ENCODE measurements around the gene DRC7. TPM values are rescaled to one million over a fixed set of nuclear protein-coding genes. Genes with fewer than 3 reads are reported as not detected.
"Not testable (repeated sequence)": the region's sequence is repeated elsewhere in the genome, so short reads cannot be mapped to it uniquely, and the experiment has no call there.

Gene DRC7
- total RNA-seq, 1 donor from 2014 or later: 1.9 TPM

DNA sequence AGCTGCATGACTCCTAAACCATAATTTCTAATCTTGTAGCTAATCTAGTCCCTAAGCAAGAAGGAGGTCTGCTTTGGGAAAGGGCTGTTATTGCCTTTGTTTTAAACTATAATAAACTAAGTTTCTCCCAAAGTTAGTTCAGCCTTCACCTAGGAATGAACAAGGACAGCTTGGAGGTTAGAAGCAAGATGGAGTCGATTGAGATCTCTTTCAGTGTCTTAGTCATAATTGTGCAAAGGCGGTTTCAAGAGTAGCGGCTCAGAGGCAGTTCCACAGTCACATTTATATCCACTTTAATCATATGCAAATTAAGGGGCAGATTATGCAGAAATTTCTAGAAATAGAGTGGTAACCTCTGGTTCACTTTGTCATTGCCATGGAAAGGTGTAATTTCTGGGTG, 17.4 kb downstream of the DRC7 start:
- no peak for DNase-seq (ENCODE audit: low spot score)

DNA sequence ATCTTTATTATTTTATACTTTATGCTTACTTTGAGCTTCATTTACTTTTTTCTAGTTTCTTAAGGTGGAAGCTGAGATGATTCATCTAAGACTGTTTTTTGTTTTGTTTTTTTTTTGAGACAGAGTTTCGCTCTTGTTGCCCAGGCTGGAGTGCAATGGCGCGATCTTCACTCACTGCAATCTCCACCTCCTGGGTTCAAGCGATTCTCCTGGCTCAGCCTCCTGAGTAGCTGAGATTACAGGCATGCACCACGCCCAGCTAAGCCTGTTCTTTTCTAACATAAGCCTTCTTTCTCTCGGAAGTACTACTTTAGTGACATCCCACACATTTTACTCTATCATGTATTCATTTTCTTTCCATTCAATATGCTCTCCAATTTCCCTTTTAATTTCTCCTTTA, 18.0 kb downstream of the DRC7 start:
- DNase-seq (ENCODE audit: low spot score): not testable (repeated sequence)

DNA sequence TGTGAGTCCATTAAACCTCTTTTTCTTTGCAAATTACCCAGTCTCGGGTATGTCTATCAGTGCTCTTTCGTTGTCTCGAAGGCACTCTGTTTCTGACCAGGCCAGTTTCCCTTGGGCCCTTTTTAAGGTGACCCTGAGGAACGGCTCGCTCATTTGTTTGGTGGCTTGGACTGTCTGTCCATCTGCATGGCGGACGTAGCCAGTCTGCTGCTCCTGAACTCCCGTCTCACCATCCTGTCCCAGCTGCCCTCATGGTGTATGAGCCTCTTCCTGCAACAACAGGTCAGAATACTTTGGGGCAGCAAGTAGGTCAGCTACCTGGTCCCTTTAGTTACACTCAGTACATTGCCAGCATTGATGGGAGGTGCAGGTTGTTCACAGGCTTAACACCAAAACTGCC, 19.0 kb downstream of the DRC7 start:
- no peak for DNase-seq (ENCODE audit: low spot score)

DNA sequence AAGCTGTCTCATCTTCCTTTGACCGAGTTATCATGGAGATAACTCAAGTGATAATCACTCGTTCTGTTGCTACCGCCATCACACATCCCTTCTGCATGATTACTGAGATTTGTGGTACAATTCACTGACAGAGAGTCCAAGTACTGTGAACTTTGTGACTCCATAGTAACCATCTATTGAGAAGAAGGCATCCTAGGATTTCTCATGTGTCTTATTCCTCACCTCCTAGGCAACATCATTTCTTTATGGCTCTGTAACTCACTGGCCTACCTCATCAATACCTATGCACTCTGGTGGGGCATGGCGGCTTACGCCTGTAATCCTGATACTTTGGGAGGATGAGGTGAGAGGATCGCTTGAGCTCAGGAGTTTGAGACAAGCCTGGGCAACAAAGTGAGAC, 19.4 kb downstream of the DRC7 start:
- DNase-seq (ENCODE audit: low spot score): no peak

DNA sequence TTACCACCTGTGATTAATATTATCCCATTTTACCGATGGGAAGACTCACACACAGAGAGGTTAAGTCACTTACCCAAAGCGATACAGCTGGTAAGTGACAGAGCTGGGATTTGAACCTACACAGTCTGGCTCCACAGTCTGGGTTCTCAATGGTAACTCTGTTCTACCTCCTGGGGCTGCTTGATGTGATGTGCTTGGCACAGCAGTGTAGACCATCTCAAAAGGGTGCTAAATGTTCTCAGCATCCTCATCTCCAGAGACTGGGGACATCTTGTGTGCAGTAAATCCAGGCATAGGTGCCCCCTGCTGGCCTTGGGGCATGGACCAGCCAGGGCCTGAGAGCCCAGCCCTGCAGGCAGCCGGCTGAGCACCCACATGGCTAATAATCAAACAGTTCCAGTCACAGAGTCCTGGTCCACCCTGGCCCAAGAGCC, 25.6 kb downstream of the DRC7 start:
- peak; percentile 57 for DNase-seq (ENCODE audit: low spot score)

DNA sequence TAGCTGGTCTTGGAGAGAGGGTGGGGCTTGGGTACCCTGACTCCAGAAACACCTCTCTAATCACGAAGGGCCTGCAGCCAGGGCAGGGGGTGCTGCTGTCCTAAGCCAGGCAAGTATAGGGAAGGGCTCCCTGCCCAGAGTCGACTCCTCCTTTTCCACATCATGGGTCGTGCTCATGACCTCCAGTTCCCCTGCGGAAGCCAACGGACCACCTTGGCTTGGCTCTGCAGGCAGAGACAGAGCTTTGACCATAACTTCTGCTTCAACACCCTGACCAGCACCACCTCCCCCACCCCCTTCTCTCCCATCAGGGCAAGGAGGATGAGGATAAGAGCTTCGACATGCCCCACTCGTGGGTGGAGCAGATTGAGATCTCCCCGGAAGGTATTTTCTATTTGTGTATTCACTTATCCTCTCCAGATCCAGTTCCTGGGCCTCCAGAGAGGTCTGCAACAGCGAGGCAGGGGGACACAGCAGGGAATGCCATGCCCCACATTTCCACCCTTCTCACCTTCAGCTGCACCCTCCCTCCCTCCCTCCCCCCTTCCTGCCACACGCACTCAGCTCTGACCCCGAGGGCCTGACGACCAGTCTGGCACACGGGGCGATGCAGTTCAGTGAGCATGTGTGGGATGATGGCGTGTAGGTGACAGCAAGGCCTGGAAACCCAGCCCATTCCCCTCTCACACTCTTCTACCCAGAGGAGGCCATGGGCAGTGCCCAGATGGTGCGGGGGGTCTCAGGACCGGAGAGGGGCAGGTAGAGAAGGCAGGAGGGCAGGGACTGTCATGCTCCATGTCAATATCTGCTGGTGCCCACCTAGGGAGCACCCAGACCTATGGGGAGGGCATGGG, 27.0 kb downstream of the DRC7 start:
- DNase-seq (ENCODE audit: low spot score): no peak

DNA sequence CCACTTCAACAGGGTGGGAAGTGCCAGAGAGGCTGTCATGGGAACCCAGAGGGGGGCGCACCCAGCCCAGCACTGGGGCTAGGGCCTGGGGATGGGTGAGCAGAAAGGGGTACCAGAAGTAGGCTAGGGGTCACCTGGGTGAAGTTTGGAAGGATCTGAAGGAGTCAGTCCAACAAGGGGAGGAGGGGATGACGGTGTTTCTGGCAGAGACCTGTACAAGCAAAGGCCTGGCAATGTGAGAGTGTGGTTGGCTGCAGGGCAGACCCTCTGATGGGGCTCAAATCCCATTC, 27.5 kb downstream of the DRC7 start:
- no peak for DNase-seq (ENCODE audit: low spot score)

DNA sequence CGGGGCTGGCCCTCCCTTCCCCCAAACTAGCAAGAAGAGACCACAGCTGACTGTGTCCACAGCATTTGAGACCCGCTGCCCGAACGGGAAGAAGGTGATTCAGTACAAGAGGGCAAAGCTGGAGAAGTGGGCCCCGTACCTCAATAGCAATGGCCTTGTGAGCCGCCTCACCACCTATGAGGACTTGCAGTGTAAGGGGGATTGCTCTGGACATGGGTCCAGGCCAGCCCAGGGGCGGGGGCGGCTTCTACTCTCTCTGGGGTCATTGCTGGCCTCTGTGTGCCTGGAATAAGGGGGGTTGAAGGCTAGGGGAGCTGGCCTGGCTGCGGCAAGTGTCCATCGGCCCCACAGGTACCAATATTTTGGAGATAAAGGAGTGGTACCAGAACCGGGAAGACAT, 28.0 kb downstream of the DRC7 start:
- no peak for DNase-seq (ENCODE audit: low spot score)

DNA sequence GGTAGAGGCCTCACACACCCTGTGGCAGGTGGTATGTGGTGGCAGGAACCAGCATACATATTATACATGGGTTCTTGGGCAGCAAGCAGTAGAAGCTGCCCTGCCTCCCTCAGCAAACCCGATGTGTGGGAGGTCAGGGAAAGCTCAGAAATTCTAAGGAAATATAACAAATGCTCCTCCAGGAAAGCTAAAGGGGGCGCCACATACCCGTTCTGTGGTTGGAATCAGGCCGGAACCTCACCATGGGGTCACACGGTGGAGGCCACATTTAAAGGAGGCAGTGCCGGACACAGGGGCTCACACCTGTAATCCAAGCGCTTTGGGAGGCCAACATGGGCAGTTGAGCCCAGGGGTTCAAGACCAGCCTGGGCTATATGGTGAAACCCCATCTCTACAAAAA, 28.6 kb downstream of the DRC7 start:
- no peak for DNase-seq (ENCODE audit: low spot score)

DNA sequence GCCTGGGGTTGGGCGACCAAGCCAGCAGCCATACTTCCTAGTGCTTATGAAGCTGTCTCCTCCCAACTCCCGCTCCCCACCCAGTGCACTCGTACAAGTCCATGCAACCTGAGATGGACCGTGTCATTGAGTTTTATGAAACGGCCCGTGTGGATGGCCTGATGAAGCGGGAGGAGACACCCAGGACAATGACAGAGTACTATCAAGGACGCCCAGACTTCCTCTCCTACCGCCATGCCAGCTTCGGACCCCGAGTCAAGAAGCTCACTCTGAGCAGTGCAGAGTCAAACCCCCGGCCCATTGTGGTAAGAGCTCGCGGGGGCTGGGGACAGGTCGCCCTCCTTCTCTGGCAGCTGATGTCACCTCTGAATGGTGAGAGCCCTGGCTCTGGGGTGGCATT, 29.9 kb downstream of the DRC7 start:
- DNase-seq (ENCODE audit: low spot score): no peak

DNA sequence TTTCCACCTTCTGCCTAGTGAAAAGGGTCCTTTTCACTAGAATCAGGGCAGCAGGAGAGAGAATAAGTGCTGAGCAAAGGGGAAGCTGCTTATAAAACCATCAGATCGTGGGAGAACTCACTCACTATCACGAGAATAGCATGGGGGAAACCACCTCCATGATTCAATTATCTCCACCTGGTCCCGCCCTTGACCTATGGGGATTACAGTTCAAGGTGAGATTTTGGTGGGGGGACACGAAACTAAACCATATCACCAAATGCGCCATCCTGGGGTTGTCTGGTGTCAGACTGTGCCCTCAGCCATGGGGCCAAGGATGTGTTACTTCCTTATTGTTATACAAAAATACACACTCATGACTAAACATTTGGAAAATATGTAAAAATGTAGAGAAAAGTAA, 30.5 kb downstream of the DRC7 start:
- no peak for DNase-seq (ENCODE audit: low spot score)

DNA sequence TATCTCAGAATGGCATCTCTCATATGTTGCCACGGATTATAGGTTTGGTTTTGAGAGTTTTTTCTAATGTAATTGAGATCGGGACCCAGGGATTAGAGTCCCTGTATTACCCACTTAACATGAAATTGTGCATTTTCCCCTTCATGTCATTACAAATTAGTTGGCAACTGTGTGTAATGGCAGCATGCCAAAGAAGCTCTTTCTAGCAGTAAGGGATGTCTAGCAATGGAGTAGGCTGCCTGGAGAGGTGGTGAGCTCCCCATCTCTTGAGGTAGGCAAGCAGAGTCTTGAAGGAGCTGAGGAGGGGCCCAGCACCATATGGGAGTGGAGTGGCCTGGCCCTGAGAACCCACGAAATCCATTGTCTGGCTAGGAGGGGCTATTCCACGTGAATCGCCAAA, 30.9 kb downstream of the DRC7 start:
- no peak for DNase-seq (ENCODE audit: low spot score)

DNA sequence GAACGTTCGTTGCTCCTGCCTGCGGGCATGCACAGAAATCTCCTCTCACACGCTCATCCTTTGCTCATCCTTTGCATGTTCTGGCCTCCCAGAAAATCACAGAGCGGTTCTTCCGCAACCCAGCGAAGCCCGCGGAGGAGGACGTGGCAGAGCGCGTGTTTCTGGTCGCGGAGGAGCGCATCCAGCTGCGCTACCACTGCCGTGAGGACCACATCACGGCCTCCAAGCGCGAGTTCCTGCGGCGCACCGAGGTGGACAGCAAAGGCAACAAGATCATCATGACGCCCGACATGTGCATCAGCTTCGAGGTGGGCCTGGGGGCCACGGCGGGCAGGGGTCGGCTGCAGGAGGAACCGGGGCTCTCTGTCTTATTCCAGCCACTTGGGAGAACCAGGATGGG, 31.4 kb downstream of the DRC7 start:
- DNase-seq (ENCODE audit: low spot score): no peak

DNA sequence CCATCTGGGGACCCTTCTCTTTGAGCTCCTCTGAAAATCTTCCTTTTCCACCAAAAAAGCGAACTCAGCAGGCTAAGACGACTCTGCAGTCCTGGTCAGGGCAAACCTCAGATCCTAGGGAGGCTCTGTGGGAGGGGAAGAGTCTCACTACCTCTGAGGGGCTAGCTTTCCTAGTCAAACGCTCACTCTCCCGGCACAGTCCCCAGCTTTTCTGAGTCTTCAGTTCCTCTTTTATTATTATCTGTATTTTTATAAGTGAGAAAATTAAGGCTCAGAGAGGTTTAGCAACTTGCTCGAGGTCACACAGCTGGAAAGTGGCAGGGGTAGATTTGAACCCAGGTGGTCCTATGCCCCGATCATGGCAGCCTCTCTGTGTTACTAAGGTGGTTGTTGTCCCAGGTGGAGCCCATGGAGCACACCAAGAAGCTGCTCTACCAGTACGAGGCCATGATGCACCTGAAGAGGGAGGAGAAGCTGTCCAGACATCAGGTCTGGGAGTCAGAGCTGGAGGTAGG, 31.9 kb downstream of the DRC7 start:
- no peak for DNase-seq (ENCODE audit: low spot score)

DNA sequence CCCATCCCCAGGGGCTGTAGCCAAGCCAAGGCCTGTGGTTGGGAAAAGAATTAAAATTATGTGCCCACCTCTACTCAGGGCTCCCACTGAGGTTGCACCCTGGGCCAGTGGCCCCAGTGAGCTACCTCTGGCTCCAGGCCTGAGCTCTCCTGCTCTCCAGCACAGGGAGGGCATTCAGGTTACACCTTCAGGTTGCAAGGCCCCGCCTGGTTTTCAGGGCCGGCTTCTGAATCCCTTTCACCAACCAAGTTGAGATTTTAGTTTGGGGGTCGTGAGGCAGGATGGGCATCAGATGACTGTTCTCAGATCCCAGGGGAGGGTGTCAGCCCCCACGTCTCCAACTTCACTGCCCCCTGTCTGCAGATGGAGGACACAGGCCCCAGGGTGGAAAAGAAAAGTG, 33.0 kb downstream of the DRC7 start:
- DNase-seq (ENCODE audit: low spot score): no peak

DNA sequence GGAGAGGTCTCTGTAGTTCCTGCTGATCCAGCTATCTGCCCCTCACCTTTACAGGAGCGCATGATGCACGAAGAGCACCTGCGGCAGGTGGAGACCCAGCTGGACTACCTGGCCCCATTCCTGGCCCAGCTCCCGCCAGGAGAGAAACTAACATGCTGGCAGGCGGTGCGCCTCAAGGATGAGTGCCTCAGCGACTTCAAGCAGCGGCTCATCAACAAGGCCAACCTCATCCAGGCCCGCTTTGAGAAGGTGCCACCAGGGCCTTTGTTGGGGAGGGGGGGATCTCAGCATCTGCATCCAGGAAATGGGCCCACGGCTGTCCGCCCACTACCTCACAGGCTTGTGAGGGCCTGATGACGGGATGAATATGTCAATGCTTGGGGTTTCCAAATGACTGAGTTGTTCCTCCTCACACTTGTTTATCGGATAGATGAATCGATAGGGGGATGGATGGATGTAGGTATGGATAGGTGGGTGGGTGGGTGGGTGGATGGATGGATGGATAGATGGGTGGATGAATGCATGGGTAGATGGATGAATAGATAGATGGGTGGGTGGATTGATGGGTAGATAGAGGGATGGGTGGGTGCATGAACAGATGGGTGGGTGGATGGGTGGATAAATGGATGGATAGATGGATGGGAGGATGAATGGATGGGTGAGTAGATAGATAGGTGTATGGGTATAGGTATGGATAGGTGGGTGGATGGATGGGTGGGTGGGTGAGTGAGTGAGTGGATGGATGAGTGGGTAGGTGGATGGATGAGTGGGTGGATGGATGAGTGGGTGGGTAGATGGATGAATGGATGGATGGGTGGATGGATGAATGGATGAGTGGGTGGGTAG, 34.0 kb downstream of the DRC7 start:
- DNase-seq (ENCODE audit: low spot score): no peak

DNA sequence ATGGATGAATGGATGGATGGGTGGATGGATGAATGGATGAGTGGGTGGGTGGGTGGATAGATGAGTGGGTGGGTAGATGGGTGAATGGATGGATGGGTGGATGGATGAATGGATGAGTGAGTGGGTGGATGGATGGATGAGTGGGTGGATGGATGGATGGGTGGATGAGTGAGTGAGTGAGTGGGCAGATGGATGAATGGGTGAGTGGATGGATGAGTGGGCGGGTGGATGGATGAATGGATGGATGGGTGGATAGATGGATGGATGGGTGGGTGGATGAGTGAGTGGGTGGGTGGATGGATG, 34.5 kb downstream of the DRC7 start:
- DNase-seq (ENCODE audit: low spot score): no peak

DNA sequence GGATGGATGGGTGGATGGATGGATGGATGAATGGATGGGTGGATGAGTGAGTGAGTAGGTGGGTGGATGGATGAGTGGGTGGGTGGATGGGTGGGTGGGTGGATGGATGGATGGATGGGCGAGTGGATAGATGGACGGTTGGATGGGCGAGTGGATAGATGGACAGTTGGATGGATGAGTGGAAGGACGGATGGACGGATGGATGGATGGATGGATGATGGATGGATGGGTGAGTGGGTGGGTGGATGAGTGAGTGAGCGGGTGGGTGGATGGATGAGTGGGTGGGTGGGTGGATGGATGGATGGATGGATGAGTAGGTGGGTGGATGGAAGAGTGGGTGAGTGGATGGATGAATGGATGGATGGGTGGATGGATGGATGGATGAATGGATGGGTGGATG, 35.2 kb downstream of the DRC7 start:
- DNase-seq (ENCODE audit: low spot score): not testable (repeated sequence)

DNA sequence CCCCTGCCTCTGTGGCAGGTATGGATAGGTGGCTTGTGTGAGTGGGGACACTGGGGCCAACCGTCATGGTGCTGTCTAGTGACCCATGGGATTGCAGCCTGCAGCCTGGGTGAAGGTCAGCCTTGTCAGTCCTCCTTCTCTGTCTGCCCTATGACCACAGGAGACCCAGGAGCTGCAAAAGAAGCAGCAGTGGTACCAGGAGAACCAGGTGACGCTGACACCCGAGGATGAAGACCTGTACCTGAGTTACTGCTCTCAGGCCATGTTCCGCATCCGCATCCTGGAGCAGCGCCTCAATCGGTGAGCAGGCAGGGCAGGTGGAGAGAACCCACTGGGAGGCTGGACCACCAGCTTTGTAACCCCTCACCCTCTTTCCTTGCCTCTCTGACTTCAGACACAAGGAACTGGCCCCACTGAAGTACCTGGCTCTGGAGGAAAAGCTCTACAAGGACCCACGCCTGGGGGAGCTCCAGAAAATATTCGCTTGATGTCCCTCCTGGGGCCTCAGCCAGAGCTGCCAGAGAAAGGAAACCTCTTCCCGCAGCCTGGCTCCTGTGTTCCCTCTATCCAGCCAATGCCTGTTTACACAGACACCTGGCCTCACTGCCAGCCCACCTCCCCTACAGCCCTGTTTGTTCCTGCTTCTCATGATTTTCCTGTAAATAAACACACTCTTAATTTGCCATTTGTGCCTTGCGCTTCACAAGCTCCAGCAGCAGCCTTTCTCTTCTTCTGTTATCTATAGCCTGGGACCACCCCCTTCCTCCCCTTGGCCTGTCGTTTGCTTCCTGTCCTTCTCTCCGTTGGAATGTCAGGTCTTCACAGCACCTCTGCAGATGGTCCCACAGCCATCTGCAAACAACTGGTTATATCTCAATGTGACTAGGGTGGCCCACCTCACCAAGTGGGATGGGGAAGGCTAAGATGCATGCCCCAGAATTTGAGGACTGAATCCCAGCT, 36.4 kb downstream of the DRC7 start:
- no peak for DNase-seq (ENCODE audit: low spot score)

DNA sequence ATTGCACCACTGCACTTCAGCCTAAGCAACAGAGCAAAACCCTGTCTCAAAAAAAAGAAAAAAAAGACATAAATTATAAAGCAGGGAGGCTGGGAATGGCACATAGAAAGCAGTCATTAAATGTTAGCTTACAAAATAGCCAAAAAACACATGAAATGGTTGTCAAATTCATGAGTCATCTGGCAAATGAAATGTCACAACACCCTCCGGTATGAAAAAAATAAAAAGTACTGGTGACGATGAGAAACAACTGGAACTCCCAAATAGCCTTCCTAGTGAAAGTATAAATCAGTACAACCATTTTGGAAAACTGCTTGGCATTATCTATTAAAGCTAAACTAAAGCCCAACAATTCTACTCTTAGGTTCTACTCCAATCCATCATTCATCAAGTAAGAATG, 37.4 kb downstream of the DRC7 start:
- no peak for DNase-seq (ENCODE audit: low spot score)

DNA sequence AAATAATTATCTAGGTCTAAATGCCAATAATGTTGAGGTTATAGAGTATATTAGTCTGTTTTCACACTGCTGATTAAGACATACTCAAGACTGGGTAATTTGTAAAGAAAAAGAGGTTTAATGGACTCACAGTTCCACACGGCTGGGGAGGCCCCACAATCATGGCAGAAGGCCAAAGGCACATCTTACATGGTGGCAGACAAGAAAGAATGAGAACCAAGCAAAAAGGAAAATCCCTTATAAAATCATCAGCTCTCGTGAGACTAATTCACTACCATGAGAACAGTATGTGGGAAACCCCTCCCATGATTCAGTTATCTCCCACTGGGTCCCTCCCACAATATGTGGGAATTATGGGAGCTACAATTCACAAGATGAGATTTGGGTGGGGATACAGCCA, 38.1 kb downstream of the DRC7 start:
- DNase-seq (ENCODE audit: low spot score): no peak

DNA sequence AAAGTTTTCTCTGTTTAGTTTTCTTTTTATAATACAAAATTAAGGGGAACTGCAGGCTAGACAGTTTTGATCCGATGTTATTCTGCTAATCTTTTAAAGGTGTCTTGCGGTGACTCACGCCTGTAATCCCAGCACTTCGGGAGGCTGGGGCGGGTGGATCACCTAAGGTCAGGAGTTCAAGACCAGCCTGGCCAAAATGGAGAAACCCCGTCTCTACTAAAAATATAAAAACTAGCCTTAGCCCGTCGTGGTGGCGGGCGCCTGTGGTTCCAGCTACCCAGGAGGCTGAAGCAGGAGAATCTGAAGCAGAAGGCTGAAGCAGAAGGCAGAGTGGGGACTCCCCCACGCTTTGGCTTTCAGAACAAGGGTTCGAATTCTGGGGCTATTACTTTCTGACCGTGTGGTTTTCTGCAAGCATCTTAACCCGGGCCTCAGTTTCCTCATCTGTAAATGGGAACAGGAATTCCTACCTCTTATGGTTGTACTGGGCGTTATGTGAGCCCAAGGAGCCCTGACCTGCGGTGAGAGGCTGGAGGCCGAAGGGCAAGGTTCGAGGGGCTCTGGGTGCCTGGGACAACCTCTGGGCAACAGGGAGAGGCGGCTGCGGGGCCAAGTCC, 39.8 kb downstream of the DRC7 start:
- DNase-seq (ENCODE audit: low spot score): no peak

Measured in mucosa of gallbladder (tissue), 1 donor.